ENCODE data around the gene PGF.
A peak's percentile ranks its signal among the peaks of the same experiment; 100 is the strongest.

PGF gene

GRCh38 chr14:74963178-74963704 is 7.8 kb upstream of the PGF start:
- Histone ChIP-seq H3K9ac (ENCODE audit: low read length) (no peak overlapping the region), H3K36me3 (ENCODE audit: control insufficient read depth, insufficient read depth, low read length) (no peaks in the 10 kb centered on the region), H3K4me3 (ENCODE audit: low read length) (no peak overlapping the region), H3K4me1 (ENCODE audit: control insufficient read depth, insufficient read depth, low read length) (no peaks in the 10 kb centered on the region), H3K27me3 (ENCODE audit: control insufficient read depth, insufficient read depth, low read length) (no peaks in the 10 kb centered on the region), H3K27ac (ENCODE audit: low read depth, low read length) (no peak overlapping the region)

GRCh38 chr14:74962493-74962892 is 7.1 kb upstream of the PGF start:
- no peak overlapping the region for H3K9ac ChIP-seq (ENCODE audit: low read length)
- H3K27me3 ChIP-seq (ENCODE audit: control insufficient read depth, insufficient read depth, low read length) = no peaks in the 10 kb centered on the region
- no peak overlapping the region for H3K27ac ChIP-seq (ENCODE audit: low read depth, low read length)
- no peaks in the 10 kb centered on the region for H3K36me3 ChIP-seq (ENCODE audit: control insufficient read depth, insufficient read depth, low read length)
- H3K4me1 ChIP-seq (ENCODE audit: control insufficient read depth, insufficient read depth, low read length) = no peaks in the 10 kb centered on the region
- H3K4me3 ChIP-seq (ENCODE audit: low read length) = no peak overlapping the region

GRCh38 chr14:74962046-74962445 is 6.6 kb upstream of the PGF start:
- H3K36me3 ChIP-seq (ENCODE audit: control insufficient read depth, insufficient read depth, low read length) = no peaks in the 10 kb centered on the region
- H3K27me3 ChIP-seq (ENCODE audit: control insufficient read depth, insufficient read depth, low read length) = no peaks in the 10 kb centered on the region
- no peaks in the 10 kb centered on the region for H3K4me1 ChIP-seq (ENCODE audit: control insufficient read depth, insufficient read depth, low read length)
- H3K9ac ChIP-seq (ENCODE audit: low read length) = no peak overlapping the region
- no peak overlapping the region for H3K4me3 ChIP-seq (ENCODE audit: low read length)
- no peak overlapping the region for H3K27ac ChIP-seq (ENCODE audit: low read depth, low read length)

GRCh38 chr14:74961238-74961911 is 6.0 kb upstream of the PGF start:
- Histone ChIP-seq H3K9ac (ENCODE audit: low read length) (no peak overlapping the region), H3K36me3 (ENCODE audit: control insufficient read depth, insufficient read depth, low read length) (no peaks in the 10 kb centered on the region), H3K4me3 (ENCODE audit: low read length) (no peak overlapping the region), H3K27me3 (ENCODE audit: control insufficient read depth, insufficient read depth, low read length) (no peaks in the 10 kb centered on the region), H3K27ac (ENCODE audit: low read depth, low read length) (no peak overlapping the region), H3K4me1 (ENCODE audit: control insufficient read depth, insufficient read depth, low read length) (no peaks in the 10 kb centered on the region)

GRCh38 chr14:74960736-74961135 is 5.3 kb upstream of the PGF start:
- Histone ChIP-seq H3K36me3 (ENCODE audit: control insufficient read depth, insufficient read depth, low read length) (no peaks in the 10 kb centered on the region), H3K4me3 (ENCODE audit: low read length) (no peak overlapping the region), H3K27me3 (ENCODE audit: control insufficient read depth, insufficient read depth, low read length) (no peaks in the 10 kb centered on the region), H3K9ac (ENCODE audit: low read length) (no peak overlapping the region), H3K4me1 (ENCODE audit: control insufficient read depth, insufficient read depth, low read length) (no peaks in the 10 kb centered on the region), H3K27ac (ENCODE audit: low read depth, low read length) (no peak overlapping the region)

GRCh38 chr14:74959596-74960180 is 4.3 kb upstream of the PGF start:
- Histone ChIP-seq H3K36me3 (ENCODE audit: control insufficient read depth, insufficient read depth, low read length) (no peaks in the 10 kb centered on the region), H3K9ac (ENCODE audit: low read length) (no peak overlapping the region), H3K27ac (ENCODE audit: low read depth, low read length) (no peak overlapping the region), H3K27me3 (ENCODE audit: control insufficient read depth, insufficient read depth, low read length) (peaks cover 2% of the 10 kb centered on the region), H3K4me1 (ENCODE audit: control insufficient read depth, insufficient read depth, low read length) (peaks cover 3% of the 10 kb centered on the region), H3K4me3 (ENCODE audit: low read length) (no peak overlapping the region)

- peaks cover 3% of the 10 kb centered on the region for H3K4me1 ChIP-seq (ENCODE audit: control insufficient read depth, insufficient read depth, low read length)
- no peak overlapping the region for H3K9ac ChIP-seq (ENCODE audit: low read length)
- H3K27me3 ChIP-seq (ENCODE audit: control insufficient read depth, insufficient read depth, low read length) = peaks cover 2% of the 10 kb centered on the region
- H3K36me3 ChIP-seq (ENCODE audit: control insufficient read depth, insufficient read depth, low read length) = no peaks in the 10 kb centered on the region
- H3K27ac ChIP-seq (ENCODE audit: low read depth, low read length) = no peak overlapping the region
- H3K4me3 ChIP-seq (ENCODE audit: low read length) = no peak overlapping the region
These were observed 1.1 kb upstream of the PGF start for GRCh38 chr14:74956280-74957072.

- Histone ChIP-seq H3K27me3 (ENCODE audit: control insufficient read depth, insufficient read depth, low read length) (peaks cover 2% of the 10 kb centered on the region), H3K4me1 (ENCODE audit: control insufficient read depth, insufficient read depth, low read length) (peaks cover 3% of the 10 kb centered on the region), H3K36me3 (ENCODE audit: control insufficient read depth, insufficient read depth, low read length) (no peaks in the 10 kb centered on the region), H3K27ac (ENCODE audit: low read depth, low read length) (no peak overlapping the region), H3K9ac (ENCODE audit: low read length) (no peak overlapping the region), H3K4me3 (ENCODE audit: low read length) (peak overlapping the region; percentile 58)
These were observed 556 bp upstream of the PGF start for GRCh38 chr14:74956027-74956279.

- no peaks in the 10 kb centered on the region for H3K36me3 ChIP-seq (ENCODE audit: control insufficient read depth, insufficient read depth, low read length)
- H3K4me1 ChIP-seq (ENCODE audit: control insufficient read depth, insufficient read depth, low read length) = peaks cover 3% of the 10 kb centered on the region
- no peak overlapping the region for H3K27ac ChIP-seq (ENCODE audit: low read depth, low read length)
- H3K27me3 ChIP-seq (ENCODE audit: control insufficient read depth, insufficient read depth, low read length) = peaks cover 2% of the 10 kb centered on the region
- no peak overlapping the region for H3K9ac ChIP-seq (ENCODE audit: low read length)
- H3K4me3 ChIP-seq (ENCODE audit: low read length) = peak overlapping the region; percentile 58
These were observed 509 bp downstream of the PGF start for GRCh38 chr14:74954947-74955228.

- H3K4me1 ChIP-seq (ENCODE audit: control insufficient read depth, insufficient read depth, low read length) = peaks cover 3% of the 10 kb centered on the region
- no peak overlapping the region for H3K27ac ChIP-seq (ENCODE audit: low read depth, low read length)
- no peak overlapping the region for H3K9ac ChIP-seq (ENCODE audit: low read length)
These were observed 1.0 kb downstream of the PGF start for GRCh38 chr14:74954232-74954946.

GRCh38 chr14:74953686-74954085 is 1.7 kb downstream of the PGF start:
- Histone ChIP-seq H3K4me1 (ENCODE audit: control insufficient read depth, insufficient read depth, low read length) (peaks cover 3% of the 10 kb centered on the region), H3K36me3 (ENCODE audit: control insufficient read depth, insufficient read depth, low read length) (no peaks in the 10 kb centered on the region), H3K27ac (ENCODE audit: low read depth, low read length) (no peak overlapping the region), H3K27me3 (ENCODE audit: control insufficient read depth, insufficient read depth, low read length) (peaks cover 2% of the 10 kb centered on the region), H3K9ac (ENCODE audit: low read length) (no peak overlapping the region), H3K4me3 (ENCODE audit: low read length) (no peak overlapping the region)

More at GRCh38 chr14:74954232-74954946, 1.0 kb downstream of the PGF start:
- H3K27me3 ChIP-seq (ENCODE audit: control insufficient read depth, insufficient read depth, low read length) = peaks cover 2% of the 10 kb centered on the region
- peak overlapping the region; percentile 58 for H3K4me3 ChIP-seq (ENCODE audit: low read length)
- H3K36me3 ChIP-seq (ENCODE audit: control insufficient read depth, insufficient read depth, low read length) = no peaks in the 10 kb centered on the region

GRCh38 chr14:74952697-74953484 is 2.5 kb downstream of the PGF start:
- Histone ChIP-seq H3K27me3 (ENCODE audit: control insufficient read depth, insufficient read depth, low read length) (peaks cover 2% of the 10 kb centered on the region), H3K9ac (ENCODE audit: low read length) (no peak overlapping the region), H3K4me3 (ENCODE audit: low read length) (no peak overlapping the region), H3K27ac (ENCODE audit: low read depth, low read length) (no peak overlapping the region), H3K4me1 (ENCODE audit: control insufficient read depth, insufficient read depth, low read length) (peaks cover 3% of the 10 kb centered on the region), H3K36me3 (ENCODE audit: control insufficient read depth, insufficient read depth, low read length) (no peaks in the 10 kb centered on the region)

All from rectal smooth muscle tissue (tissue), 1 donor.